NK-92 treated with Interleukin-12 subunit alpha and Interleukin-12 subunit beta, amount 100 ng/mL, for 24 hours (cell line): ENCODE measurements around the gene GPT2.
A peak's percentile ranks its signal among the peaks of the same experiment; 100 is the strongest.

Source experiments
- DNase-seq: peaks from one replicate; lab custom pipeline; 2025; lab: John Stamatoyannopoulos, UW

The GPT2 gene

DNA sequence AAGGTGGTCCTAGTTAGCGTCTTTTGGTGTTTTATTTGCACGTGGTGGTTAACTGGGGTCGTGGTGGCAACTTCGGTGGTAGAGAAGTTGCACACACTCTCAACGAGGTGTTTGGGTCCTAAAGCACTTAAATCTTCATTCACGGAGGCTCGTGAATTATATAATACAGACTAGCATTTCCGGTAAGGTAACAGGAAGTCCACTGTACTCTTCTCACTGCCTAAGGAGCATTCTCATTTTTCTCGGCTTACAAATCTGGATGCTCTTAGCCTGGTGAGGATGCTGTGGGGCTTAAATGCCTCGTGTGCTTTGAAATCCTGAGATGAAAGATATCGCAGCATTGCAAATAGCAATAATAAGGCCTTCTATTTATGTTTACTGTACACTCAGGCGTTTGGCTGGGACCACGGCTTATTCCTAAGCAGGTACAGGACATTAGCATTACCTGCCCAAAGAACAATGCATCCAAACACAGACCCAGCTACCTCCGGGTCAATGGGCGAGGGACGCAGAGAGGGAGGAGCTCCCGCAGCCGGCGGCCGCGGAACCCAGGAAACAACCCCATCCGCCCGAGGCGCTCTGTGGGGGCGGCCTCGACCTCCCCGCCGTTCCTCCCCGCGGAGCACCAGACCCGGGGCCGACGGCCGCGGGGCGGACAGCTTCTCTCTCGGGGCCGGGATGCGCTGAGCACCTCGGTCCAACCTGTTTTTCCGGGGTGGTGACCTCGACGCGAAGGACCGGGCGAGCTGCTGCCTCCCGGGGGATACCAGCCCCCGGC, 88.5 kb downstream of the GPT2 start:
- peak; percentile 17 for DNase-seq

DNA sequence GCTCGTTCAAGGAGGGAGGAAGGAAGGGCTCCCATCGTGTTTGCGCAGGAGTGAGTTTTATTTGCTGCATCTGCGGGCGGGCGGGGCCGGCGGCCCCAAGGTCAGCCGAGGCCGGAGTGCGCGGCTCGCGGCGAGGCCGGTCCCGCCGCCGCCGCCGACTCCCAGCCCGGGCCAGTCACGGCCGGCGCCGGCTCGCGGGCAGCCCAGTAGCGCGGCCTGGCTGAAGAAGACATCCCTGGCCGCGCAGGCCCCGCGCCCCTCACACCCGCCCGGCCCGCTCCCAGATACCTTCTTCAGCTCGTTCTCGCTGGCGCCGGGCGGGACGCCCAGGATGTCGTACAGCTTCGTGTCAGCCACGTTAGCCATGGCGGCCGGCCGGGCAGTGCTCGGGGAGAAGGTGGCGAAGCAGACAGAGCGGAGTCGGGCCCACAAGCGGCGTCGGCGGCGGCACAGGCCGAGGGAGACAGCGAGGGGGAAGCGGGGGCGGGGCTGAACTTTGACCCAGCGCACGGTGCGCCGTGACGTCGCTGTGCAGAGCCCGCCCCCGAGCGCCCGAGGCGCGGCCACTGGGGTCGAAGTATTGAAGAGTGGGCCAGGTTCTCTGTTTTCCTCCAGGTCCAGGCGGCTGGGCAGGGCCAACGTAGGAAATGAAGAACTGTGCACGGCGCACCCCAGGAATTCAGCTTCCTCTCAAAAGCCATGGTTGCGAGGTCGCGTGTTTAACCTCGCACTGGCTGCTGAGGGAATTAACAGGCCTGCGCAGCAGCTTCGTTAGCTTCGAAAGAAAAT, 89.2 kb downstream of the GPT2 start, which contains the start of gene DNAJA2:
Gene DNAJA2, minus strand, starts transcription at position 468 of the 789 bp plus-strand sequence. Its CDS starts 102 bp downstream, at position 366.
- peak; percentile 69 for DNase-seq

DNA sequence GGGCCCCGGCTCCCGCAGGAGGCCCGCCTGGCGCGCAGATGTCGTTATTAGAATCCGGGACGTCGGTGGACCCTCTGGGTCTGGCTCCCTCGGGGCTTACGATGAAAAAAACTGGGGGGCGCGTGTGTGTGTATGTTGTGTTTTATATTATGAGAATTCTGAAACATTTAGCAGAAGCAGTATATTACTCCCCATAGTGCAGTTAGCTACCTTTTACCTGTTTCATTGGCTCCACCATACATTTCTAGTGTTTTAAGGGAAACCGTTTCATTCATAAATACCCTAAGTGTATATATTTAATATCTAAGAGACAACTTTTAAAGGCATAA, 89.8 kb downstream of the GPT2 start:
- no peak for DNase-seq

DNA sequence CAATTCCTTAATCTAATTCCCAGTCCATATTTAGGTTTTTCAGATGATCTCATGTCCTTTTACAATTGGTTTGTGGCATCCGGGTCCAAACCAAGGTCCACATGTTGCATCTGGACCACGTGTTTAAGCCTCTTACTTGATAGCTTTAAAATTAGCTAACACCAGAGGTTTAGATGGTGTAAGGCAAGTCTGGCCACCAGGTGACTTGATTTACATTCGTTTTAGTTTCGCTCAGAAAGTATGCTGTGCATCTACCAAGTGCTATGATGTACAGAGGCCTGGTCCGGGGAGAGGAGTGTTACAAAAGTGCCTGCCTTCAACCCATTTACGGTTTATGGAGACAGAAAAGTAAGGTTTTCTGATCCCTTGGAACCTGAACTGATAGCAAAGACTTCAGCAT, 90.2 kb downstream of the GPT2 start:
- no peak for DNase-seq

DNA sequence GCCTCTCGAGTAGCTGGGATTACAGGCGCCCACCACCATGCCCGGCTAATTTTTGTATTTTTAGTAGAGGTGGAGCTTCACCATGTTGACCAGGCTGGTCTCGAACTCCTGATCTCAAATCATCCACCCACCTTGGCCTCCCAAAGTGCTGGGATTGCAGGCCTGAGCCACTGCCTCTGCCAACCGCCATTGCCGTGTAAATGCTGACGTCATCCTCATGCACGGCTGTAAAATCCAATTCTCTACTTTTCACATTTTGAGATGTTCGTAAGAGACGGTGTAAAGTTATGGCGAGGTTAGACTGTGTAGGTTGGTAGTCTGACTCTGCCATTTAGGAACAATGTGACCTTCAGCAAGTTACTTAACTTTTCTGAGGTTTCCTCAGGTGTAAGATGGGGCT, 91.0 kb downstream of the GPT2 start:
- no peak for DNase-seq

DNA sequence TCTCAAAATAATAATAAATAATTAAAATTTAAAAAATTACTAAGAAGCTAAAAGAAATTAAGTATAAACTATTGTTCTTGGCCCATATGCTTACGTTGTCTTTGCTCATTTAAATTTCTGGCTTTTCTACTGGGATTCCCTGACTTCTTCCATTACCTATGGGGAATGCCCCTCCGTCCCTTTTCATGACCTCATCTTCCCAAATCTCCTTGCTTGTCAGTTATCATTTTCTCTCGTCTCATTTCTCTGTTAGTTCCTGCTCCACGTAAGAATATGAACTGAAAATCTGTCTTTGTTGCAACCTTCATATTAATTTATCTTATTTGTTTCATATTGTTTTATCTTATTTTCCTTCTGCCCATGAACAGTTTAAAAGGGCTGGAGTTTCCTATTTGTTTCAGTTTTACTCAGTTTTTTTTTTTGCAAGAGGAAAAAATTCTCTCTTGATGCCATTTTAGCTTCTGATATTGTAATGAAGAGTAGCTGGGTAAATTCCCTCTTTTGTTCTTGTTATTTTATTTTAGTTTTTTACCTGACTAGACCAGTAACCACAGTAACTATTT, 91.8 kb downstream of the GPT2 start:
- DNase-seq = no peak

DNA sequence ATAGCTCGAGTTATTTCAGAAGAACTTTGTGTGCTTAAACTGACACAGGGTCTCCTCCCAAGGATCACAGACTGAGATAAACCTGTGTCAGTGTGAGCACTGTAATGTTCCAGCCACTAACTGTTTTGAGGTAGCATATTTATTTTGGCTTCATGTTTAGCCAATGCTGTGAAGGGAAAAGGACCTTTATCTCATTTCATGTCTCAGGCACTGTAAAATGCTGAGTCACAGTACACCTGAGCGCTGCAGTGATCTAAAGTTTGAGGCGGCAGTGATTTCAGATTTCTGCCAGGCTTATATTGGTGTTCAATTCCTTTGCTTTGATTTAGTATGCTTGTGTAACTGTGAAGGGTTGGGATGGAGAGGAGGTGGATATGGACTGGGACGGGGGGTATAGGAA, 92.4 kb downstream of the GPT2 start:
- DNase-seq = no peak
